ENCODE data around the gene DNMT3B. TPM values are rescaled to one million over a fixed set of nuclear protein-coding genes. Genes with fewer than 3 reads are reported as not detected.

The DNMT3B gene
- 1 to 10 TPM in 1 of 4 donors, under 1 TPM in 2, not detected in 1; 0.22 to 2.1 (median 0.85) TPM for total RNA-seq

- no peak for TF ChIP-seq CTCF (IDR thresholded peaks at IDR 0.05; ENCODE audit: low read depth)
Observed at GRCh38 chr20:32761831-32762753, at the start of gene DNMT3B. Gene DNMT3B, plus strand, starts transcription at chr20:32762385. Its CDS starts 17,939 bp downstream, at chr20:32780324.

- no peak for TF ChIP-seq CTCF (IDR thresholded peaks at IDR 0.05; ENCODE audit: low read depth)
Observed at GRCh38 chr20:32718749-32719348, 43.3 kb upstream of the DNMT3B start.

GRCh38 chr20:32727683-32728082 is 34.5 kb upstream of the DNMT3B start:
- TF ChIP-seq CTCF (IDR thresholded peaks at IDR 0.05; ENCODE audit: low read depth): no peak

- no peak for TF ChIP-seq CTCF (IDR thresholded peaks at IDR 0.05; ENCODE audit: low read depth)
Observed at GRCh38 chr20:32731882-32732266, 30.3 kb upstream of the DNMT3B start.

- TF ChIP-seq CTCF (IDR thresholded peaks at IDR 0.05; ENCODE audit: low read depth): no peak
Observed at GRCh38 chr20:32737371-32738223, 24.6 kb upstream of the DNMT3B start.

- TF ChIP-seq CTCF (IDR thresholded peaks at IDR 0.05; ENCODE audit: low read depth): no peak
Observed at GRCh38 chr20:32741151-32741550, 21.0 kb upstream of the DNMT3B start.
